K562 (cell line): ENCODE results near the gene USP38. TPM values are rescaled to one million over a fixed set of nuclear protein-coding genes. Genes with fewer than 3 reads are reported as not detected.

Experiments
- ATAC-seq: fragments of 200-7000 bp; cut with Tn5 transposase; 3 replicates; pipeline ENCODE4 v1.9.1; 2020; ENCODE audit warnings: moderate library complexity
- BruUV-seq: library from RNA; stranded (reverse); fragments of 400-500 nt; replicated peaks from 2 replicates; lab custom pipeline; 2021; lab: Mats Ljungman, UMichigan
- CTCF ChIA-PET: fragments of 300-600 bp; formaldehyde crosslinking; extraction: SDS; loops from one replicate; lab custom pipeline; 2021; ENCODE audit warnings: low intra/inter-chr PET ratio; lab: Yijun Ruan, JAX
- POLR2A ChIA-PET: fragments of 300-600, 350-650 bp; sonication (Branson Sonifier 250); formaldehyde crosslinking; extraction: SDS; loops from one replicate; lab custom pipeline; 2021; ENCODE audit warnings: antibody characterized with exemption, inconsistent platforms; lab: Yijun Ruan, JAX
- DNase-seq, 4 experiments: peaks; one replicate each; pipeline versions ENCODE4 v3.0.0 to v3.0.0-alpha.2; 2011 to 2018; ENCODE audit warnings: low spot score in 3 of 4, mixed read lengths in 3 of 4; ENCODE audit errors: extremely low read depth in 1 of 4
- FAIRE-seq: peaks from 2 replicates; lab custom pipeline; 2011; peaks lifted over from hg19 to GRCh38; lab: Jason Lieb, UNC
- H2AFZ ChIP-seq: 2 replicates; pipeline ENCODE4 v1.6.0; 2011; ENCODE audit warnings: low read depth, low read length, control low read depth, inconsistent platforms
- H3K27ac ChIP-seq: fragments of 200-600 bp; 3 replicates; pipeline ENCODE4 v1.8.0; 2011; ENCODE audit warnings: low read depth, mild to moderate bottlenecking, control low read depth, inconsistent platforms, low read length, moderate library complexity, mixed read lengths; ENCODE audit errors: extremely low read depth
- H3K27me3 ChIP-seq, 2 experiments: fragments of 300-600 bp in 1 of 2; 2 replicates in 1 of 2; 3 replicates in 1 of 2; pipeline versions ENCODE4 v1.6.0 to v1.8.0; 2011; ENCODE audit warnings: inconsistent platforms in 2 of 2, low read length in 2 of 2, mild to moderate bottlenecking in 1 of 2, mixed read lengths in 1 of 2, moderate library complexity in 1 of 2; ENCODE audit not compliant: control insufficient read depth in 2 of 2, insufficient read depth in 2 of 2
- H3K36me3 ChIP-seq: fragments of 300-600 bp; 3 replicates; pipeline ENCODE4 v1.8.0; 2011; ENCODE audit warnings: mild to moderate bottlenecking, low read length, inconsistent platforms; ENCODE audit not compliant: control insufficient read depth, insufficient read depth
- H3K4me1 ChIP-seq, 2 experiments: fragments of 200-600 bp in 1 of 2; replicated peaks in 1 of 2; 2 replicates in 1 of 2; 3 replicates in 1 of 2; pipeline versions ENCODE4 v1.5.1 to v1.8.0; 2011; ENCODE audit warnings: inconsistent platforms in 2 of 2, low read length in 2 of 2, mild to moderate bottlenecking in 1 of 2, mixed read lengths in 1 of 2, moderate library complexity in 1 of 2; ENCODE audit not compliant: control insufficient read depth in 2 of 2, insufficient read depth in 2 of 2
- H3K4me2 ChIP-seq: 2 replicates; pipeline ENCODE4 v1.6.1; 2011; ENCODE audit warnings: low read length, control low read depth, inconsistent platforms, mixed read lengths; ENCODE audit not compliant: insufficient read depth
- H3K4me3 ChIP-seq: fragments of 200-600 bp; sonication (generic), shearing (Covaris generic); 2 replicates; pipeline ENCODE4 v1.5.1; 2016; ENCODE audit warnings: control low read depth, inconsistent platforms
- H3K79me2 ChIP-seq: fragments of 200-600 bp; 3 replicates; pipeline ENCODE4 v1.8.0; 2011; ENCODE audit warnings: low read length, inconsistent platforms; ENCODE audit not compliant: control insufficient read depth, insufficient read depth
- H3K9ac ChIP-seq, 2 experiments: 2 replicates each; pipeline versions ENCODE4 v1.6.0 to v1.6.1; 2011; ENCODE audit warnings: low read depth in 2 of 2, low read length in 2 of 2, control low read depth in 1 of 2, inconsistent platforms in 1 of 2, mild to moderate bottlenecking in 1 of 2, mixed read lengths in 1 of 2; ENCODE audit not compliant: insufficient read depth in 1 of 2
- H3K9me1 ChIP-seq: one replicate; pipeline ENCODE4 v1.6.0; 2011; ENCODE audit warnings: inconsistent platforms, mild to moderate bottlenecking, low read length, moderate library complexity; ENCODE audit not compliant: control insufficient read depth, insufficient read depth
- H3K9me3 ChIP-seq: replicated peaks from 2 replicates; pipeline ENCODE4 v1.5.1; 2011; ENCODE audit warnings: low read depth, low read length, inconsistent platforms; ENCODE audit not compliant: control insufficient read depth, insufficient read depth
- H4K20me1 ChIP-seq: replicated peaks from 2 replicates; pipeline ENCODE4 v1.6.1; 2011; ENCODE audit warnings: low read length, inconsistent platforms, mixed read lengths; ENCODE audit not compliant: control insufficient read depth, insufficient read depth
- BDP1 ChIP-seq: IDR thresholded peaks from 3 replicates; pipeline ENCODE4 v1.6.1; 2011; ENCODE audit not compliant: insufficient read length, insufficient read depth
- CHD7 ChIP-seq: fragments of 200-600 bp; sonication (generic); IDR thresholded peaks from one replicate; pipeline ENCODE4 v1.6.1; 2012; ENCODE audit warnings: mild to moderate bottlenecking, low read depth, low read length, inconsistent platforms
- KDM1A ChIP-seq, 2 experiments: fragments of 450-650 bp; IDR thresholded peaks; 2 replicates each; pipeline ENCODE4 v1.6.1; 2016; ENCODE audit warnings: mild to moderate bottlenecking in 2 of 2
- MAFG ChIP-seq: fragments of 450-650 bp; conservative IDR thresholded peaks from 2 replicates; pipeline ENCODE4 v1.6.1; 2016; ENCODE audit warnings: missing genetic modification characterization, missing compliant biosample characterization
- PKNOX1 ChIP-seq: fragments of 450-650 bp; IDR thresholded peaks from 2 replicates; pipeline ENCODE4 v1.6.1; 2016
- ZBTB26 ChIP-seq: fragments of 450-650 bp; formaldehyde crosslinking; IDR thresholded peaks from 2 replicates; pipeline ENCODE4 v1.4.0; 2022; ENCODE audit warnings: missing genetic modification characterization
- ZBTB7A ChIP-seq: IDR thresholded peaks from 2 replicates; pipeline ENCODE4 v1.6.1; 2011; ENCODE audit warnings: low read depth, mild to moderate bottlenecking, low read length, moderate library complexity, borderline replicate concordance; ENCODE audit not compliant: control insufficient read depth
- ZNF655 ChIP-seq: fragments of 250-450 bp; sonication (Bioruptor Pico); IDR thresholded peaks from 2 replicates; pipeline ENCODE4 v1.5.0; 2021
- WGBS: fragments of 100-300 bp; shearing (Covaris generic); methylation state at CpG from one replicate; pipeline ENCODE4 v1.1.6; 2016; ENCODE audit warnings: low coverage, mixed read lengths; ENCODE audit not compliant: insufficient coverage; ENCODE audit errors: missing lambda C conversion rate; 5-methylcytosine and 5-hydroxymethylcytosine counted together
- in situ Hi-C: fragments of 300-500 bp; cut with MboI; formaldehyde crosslinking; loops from 4 replicates; pipeline ENCODE4 v1.15.0; 2018; ENCODE audit warnings: inconsistent platforms, mixed read lengths
- intact Hi-C: fragments of 100-400 bp; cut with micrococcal nuclease; formaldehyde crosslinking; loops from 2 replicates; pipeline ENCODE4 v1.14.2; 2022
- polyA plus RNA-seq, 8 experiments: library from polyadenylated mRNA; depleted of rRNA in 4 of 8; stranded (reverse) in 5 of 8; unstranded in 3 of 8; fragments of >200 nt; fragmentation: Nextera tagmentation in 2 of 8; fragmentation: Illumina TruSeq in 1 of 8; extraction: Ambion mirVana in 2 of 8; extraction: Trizol in 1 of 8; gene quantifications; 2 replicates each; pipeline versions ENCODE4 v1.2.1 to v1.2.3, GENCODE V29; 2011 to 2014; ENCODE audit warnings: inconsistent platforms in 1 of 8, missing spikeins in 1 of 8
- total RNA-seq, 7 experiments: library from RNA; depleted of rRNA in 6 of 7; stranded (reverse); fragments of >200 nt in 6 of 7; fragmentation: Illumina TruSeq in 2 of 7; extraction: Trizol in 2 of 7; gene quantifications; 2 replicates each; pipeline versions ENCODE4 v1.2.1 to v1.2.3, GENCODE V29; 2011 to 2021; ENCODE audit warnings: low replicate concordance in 1 of 7

The USP38 gene
- total and polyA plus RNA-seq, 9 of the 15 experiments (the other 6 are each of a cell fraction or from before 2014, with no cell fraction given) = 4.2 to 20.6 (median 11.2) TPM

- Histone ChIP-seq H3K27ac (no peak overlapping the region), H4K20me1 (no peaks in the 10 kb centered on the region), H2AFZ (no peak overlapping the region), H3K27me3 (no peaks in the 10 kb centered on the region), H3K9ac (no peak overlapping the region), H3K4me3 (no peak overlapping the region), H3K4me1 (no peaks in the 10 kb centered on the region), H3K9me3 (no peaks in the 10 kb centered on the region), H3K4me2 (no peak overlapping the region), H3K79me2 (no peaks in the 10 kb centered on the region), H3K9me1 (no peaks in the 10 kb centered on the region), H3K36me3 (no peaks in the 10 kb centered on the region)
- ATAC-seq (no peak), DNase-seq (no peak), FAIRE-seq (no peak)
- 10% methylated on average over 4 of the region's 4 CpGs for WGBS
- BruUV-seq = no TSS peak
- in situ Hi-C loops = no loop called here
- intact Hi-C loops = no loop called here
- ChIA-PET POLR2A (no interaction called here), CTCF (no interaction called here)
- no peak for TF ChIP-seq ZBTB7A
- no peak for TF ChIP-seq PKNOX1
- no peak for TF ChIP-seq KDM1A (IDR thresholded peaks at IDR 0.05)
- TF ChIP-seq ZBTB26 (CRISPR knock-in tag) = no peak
- TF ChIP-seq MAFG (tag) = no peak
- TF ChIP-seq CHD7 = no peak
- no peak for TF ChIP-seq ZNF655
- no peak for TF ChIP-seq BDP1
Observed at GRCh38 chr4:143140696-143141095, 44.0 kb upstream of the USP38 start.
